Naive thymus-derived CD4-positive, alpha-beta T cell (primary cell): Measurements from ENCODE around the gene ANKRD13D. TPM values are rescaled to one million over a fixed set of nuclear protein-coding genes. Genes with fewer than 3 reads are reported as not detected.

ENCODE experiments used
- ATAC-seq: fragments of 150-1000 bp; cut with Tn5 transposase; 2 replicates; pipeline ENCODE4 v1.10.0; 2021; ENCODE audit warnings: mild to moderate bottlenecking, moderate library complexity
- CTCF ChIA-PET: fragments of 350-600 bp; sonication (Branson Sonifier 250); formaldehyde crosslinking; loops from one replicate; lab custom pipeline; 2021; ENCODE audit warnings: antibody characterized with exemption; lab: Charles Lee
- POLR2A ChIA-PET: fragments of 350-600 bp; sonication (Branson Sonifier 250); formaldehyde crosslinking; loops from one replicate; lab custom pipeline; 2021; ENCODE audit warnings: antibody characterized with exemption, inconsistent platforms; lab: Charles Lee
- DNase-seq, 9 donors: peaks; one replicate each; pipeline versions ENCODE4 v3.0.0 to v3.0.0-alpha.2; 2020 to 2022; ENCODE audit warnings: mixed read lengths in 1 of 9
- H3K27ac ChIP-seq: one replicate; pipeline ENCODE4 v1.7.0; 2013; ENCODE audit warnings: mild to moderate bottlenecking, low read depth, low read length, moderate library complexity
- H3K27me3 ChIP-seq, 2 donors: one replicate each; pipeline ENCODE4 v1.7.0; 2013; ENCODE audit warnings: low read length in 2 of 2, mild to moderate bottlenecking in 2 of 2, moderate library complexity in 2 of 2; ENCODE audit not compliant: control insufficient read depth in 2 of 2, insufficient read depth in 2 of 2
- H3K36me3 ChIP-seq, 3 experiments: 1 replicate in 2 of 3; 2 replicates in 1 of 3; pipeline ENCODE4 v1.7.0; 2013; ENCODE audit warnings: low read length in 3 of 3, mild to moderate bottlenecking in 3 of 3, moderate library complexity in 1 of 3; ENCODE audit not compliant: insufficient read depth in 3 of 3, control insufficient read depth in 2 of 3
- H3K4me1 ChIP-seq, 2 donors: one replicate each; pipeline ENCODE4 v1.7.0; 2013; ENCODE audit warnings: low read length in 2 of 2, mild to moderate bottlenecking in 2 of 2, moderate library complexity in 1 of 2; ENCODE audit not compliant: control insufficient read depth in 2 of 2, insufficient read depth in 2 of 2
- H3K4me3 ChIP-seq: 2 replicates; pipeline ENCODE4 v1.7.0; 2013; ENCODE audit warnings: mild to moderate bottlenecking, low read length
- H3K9me3 ChIP-seq, 3 experiments: 1 replicate in 2 of 3; 2 replicates in 1 of 3; pipeline ENCODE4 v1.7.0; 2013; ENCODE audit warnings: low read length in 3 of 3; ENCODE audit not compliant: control insufficient read depth in 2 of 3
- H3K27ac Mint-ChIP-seq, 9 donors: one replicate each; pipeline ENCODE4 v1.8.0; 2020 to 2022; ENCODE audit warnings: mixed read lengths in 9 of 9, mild to moderate bottlenecking in 8 of 9, moderate library complexity in 5 of 9, inconsistent platforms in 2 of 9
- H3K27me3 Mint-ChIP-seq, 5 donors: one replicate each; pipeline ENCODE4 v1.8.0; 2021 to 2022; ENCODE audit warnings: mixed read lengths in 5 of 5, mild to moderate bottlenecking in 1 of 5
- H3K36me3 Mint-ChIP-seq, 5 donors: one replicate each; pipeline ENCODE4 v1.8.0; 2020 to 2022; ENCODE audit warnings: mixed read lengths in 5 of 5, mild to moderate bottlenecking in 3 of 5, inconsistent platforms in 1 of 5
- H3K4me1 Mint-ChIP-seq, 7 donors: one replicate each; pipeline ENCODE4 v1.8.0; 2020 to 2022; ENCODE audit warnings: mixed read lengths in 7 of 7, mild to moderate bottlenecking in 3 of 7, inconsistent platforms in 1 of 7
- H3K4me3 Mint-ChIP-seq, 10 donors: one replicate each; pipeline ENCODE4 v1.8.0; 2020 to 2022; ENCODE audit warnings: mild to moderate bottlenecking in 10 of 10, mixed read lengths in 10 of 10, moderate library complexity in 6 of 10, inconsistent platforms in 2 of 10
- H3K9me3 Mint-ChIP-seq, 11 donors: one replicate each; pipeline ENCODE4 v1.8.0; 2020 to 2022; ENCODE audit warnings: mixed read lengths in 11 of 11, mild to moderate bottlenecking in 4 of 11, inconsistent platforms in 1 of 11, moderate library complexity in 1 of 11
- intact Hi-C, 2 donors: fragments of 100-400 bp; cut with micrococcal nuclease; formaldehyde crosslinking; loops; one replicate each; pipeline ENCODE4 v1.15.1; 2023
- polyA plus RNA-seq, 2 donors: library from polyadenylated mRNA; unstranded; fragments of 300-500 nt; fragmentation: Illumina TruSeq; gene quantifications; one replicate each; pipeline ENCODE4 v1.2.3, GENCODE V29; 2021
- total RNA-seq, 6 experiments: library from RNA in 5 of 6; stranded (reverse) in 5 of 6; gene quantifications; 1 replicate in 5 of 6; 2 replicates in 1 of 6; pipeline ENCODE4 v1.2.3 and lab custom pipeline; 2021 to 2026

The ANKRD13D gene
- total RNA-seq (100 to 1,000 TPM; 161 to 286 (median 191) TPM), polyA plus RNA-seq (10 to 100 TPM in 1 of 2 donors, 1 to 10 TPM in 1; 6.3 to 19.5 TPM), total RNA-seq (lab: John Stamatoyannopoulos, UW) (127 reads per million, percentile 88 among the genes with 10 or more reads in this experiment)

DNA sequence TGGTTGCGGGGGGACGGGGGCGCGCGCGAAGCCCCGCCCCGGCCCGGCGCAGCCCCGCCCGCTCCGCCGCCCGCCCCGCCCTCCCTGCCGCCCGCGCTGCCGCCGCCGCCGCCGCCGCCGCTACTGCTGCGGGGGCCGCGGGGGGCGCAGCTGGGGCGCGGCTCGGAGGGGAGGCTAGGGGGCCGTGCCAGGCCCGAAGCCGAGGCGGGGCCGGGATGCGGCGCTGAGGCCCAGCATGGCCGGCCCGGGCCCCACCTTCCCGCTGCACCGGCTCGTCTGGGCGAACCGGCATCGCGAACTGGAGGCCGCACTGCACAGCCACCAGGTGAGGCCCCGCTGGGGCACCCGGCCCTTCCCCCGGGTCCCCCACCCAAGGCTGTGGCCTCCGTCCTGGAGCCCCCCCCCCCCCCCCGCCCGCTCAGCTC lies at the start of gene ANKRD13D:
Gene ANKRD13D (plus strand): TSS at position 78 of the 425 bp plus-strand sequence. CDS start 158 bp downstream, at position 236.
- H3K36me3 ChIP-seq, result peaks cover 2 to 48% (median 4%) of the 10 kb centered on the region in 3 experiments
- H3K27ac ChIP-seq, result peak within 1 kb of the TSS; percentile 81
- intact Hi-C loops, result loop anchor here (1.0 to 5.0 kb wide), 4 partner anchors 14 to 220 kb away; partner anchors contain the start of genes CDK2AP2 (in 1 of the 2), GRK2 (in 1 of the 2), POLD4 (in 1 of the 2) and SSH3 (in 1 of the 2)
- Mint-ChIP-seq H3K27me3 (peaks cover 0 to 2% (median 0%) of the 10 kb centered on the region in 5 donors), H3K9me3 (peaks cover 0 to 4% (median 0%) of the 10 kb centered on the region in 11 donors), H3K4me1 (peaks cover 29 to 72% (median 58%) of the 10 kb centered on the region in 7 donors), H3K36me3 (peaks cover 0 to 40% (median 20%) of the 10 kb centered on the region in 5 donors), H3K4me3 (peak within 1 kb of the TSS; percentile 83 to 98 (median 91)), H3K27ac (peak within 1 kb of the TSS; percentile 95 to 99 (median 97))
- DNase-seq, result peak in 1 of 9 donors; percentile 45
- CTCF ChIA-PET, result interaction anchor here (0.9 to 3.9 kb wide), 7 partner anchors 13 to 57 kb away, joined by 3 to 24 read pairs (median 7); no protein-coding TSS in a partner anchor
- ATAC-seq, result peak; percentile 65
- H3K4me3 ChIP-seq, result peak within 1 kb of the TSS; percentile 95
- peaks cover 54 to 60% of the 10 kb centered on the region in 2 donors for H3K4me1 ChIP-seq
- H3K27me3 ChIP-seq, result no peaks in the 10 kb centered on the region
- POLR2A ChIA-PET, result interaction anchor here (1.0 to 21.3 kb wide), 11 partner anchors 14 to 112 kb away, joined by 3 to 729 read pairs (median 14); partner anchors contain the start of genes GRK2, POLD4, PPP1CA and SSH3
- no peaks in the 10 kb centered on the region for H3K9me3 ChIP-seq

DNA sequence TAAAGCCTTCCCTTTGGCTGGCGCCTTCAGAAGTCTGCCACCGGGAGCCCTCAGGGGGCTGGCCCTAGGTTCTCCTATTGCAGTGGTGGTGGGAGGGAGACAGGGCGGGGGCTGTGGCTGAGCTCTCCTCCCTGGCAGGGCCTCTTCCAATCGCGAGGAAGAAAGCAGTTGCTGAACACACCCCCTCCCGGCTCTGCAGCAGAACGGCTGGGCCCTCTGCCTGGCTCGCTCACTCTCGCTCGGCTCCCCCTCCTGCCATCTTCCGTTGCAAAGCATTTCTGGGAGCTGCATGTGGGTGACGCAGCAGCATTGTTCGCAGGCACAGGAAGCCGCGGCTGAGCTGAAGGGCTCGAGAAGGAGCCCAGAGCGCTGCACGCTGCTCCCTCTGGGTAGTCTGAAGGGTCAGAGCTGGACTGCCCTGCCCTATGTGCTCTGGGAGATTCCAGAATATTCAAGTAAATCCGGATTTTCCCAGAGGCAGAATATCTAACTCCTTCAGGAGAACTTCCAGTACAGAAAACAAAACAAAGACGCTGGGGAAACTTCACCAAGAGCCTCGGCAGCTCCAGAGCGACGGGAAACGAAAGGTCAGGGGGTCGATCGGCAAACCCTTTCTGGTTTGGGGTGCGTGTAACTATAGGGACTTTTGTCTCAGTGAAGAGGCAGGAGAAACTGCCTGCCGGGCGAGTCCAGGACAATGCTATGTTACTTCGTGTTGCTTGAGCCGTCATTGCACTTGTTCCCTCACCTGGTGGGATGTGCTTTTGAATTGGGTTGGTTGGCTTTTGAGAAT lies 49.1 kb upstream of the ANKRD13D start:
- intact Hi-C loops, result loop anchor here (1.0 to 5.0 kb wide), 13 partner anchors 9 to 565 kb away; partner anchors contain the start of genes CDK2AP2 (in 2 of the 2), KDM2A (in 2 of the 2), PC (in 2 of the 2) and AIP (in 1 of the 2)
- ATAC-seq (peak; percentile 94), DNase-seq (peak; percentile 81 to 99 (median 98))
- ChIA-PET CTCF (interaction anchor here (0.6 to 2.6 kb wide), 10 partner anchors 13 to 390 kb away, joined by 3 to 23 read pairs (median 4); partner anchors contain the start of genes KDM2A and NUDT8), POLR2A (interaction anchor here (0.6 to 3.7 kb wide), 43 partner anchors 8 to 1380 kb away, joined by 3 to 40 read pairs (median 5); partner anchors contain the start of genes ANKRD13D, CCDC85B, GRK2 and GSTP1)
- Histone ChIP-seq H3K9me3 (no peaks in the 10 kb centered on the region), H3K27me3 (no peaks in the 10 kb centered on the region), H3K4me1 (peaks cover 24 to 41% of the 10 kb centered on the region in 2 donors), H3K27ac (peak overlapping the region; percentile 97), H3K36me3 (peaks cover 18 to 30% (median 18%) of the 10 kb centered on the region in 3 experiments), H3K4me3 (peak overlapping the region; percentile 89)
- Mint-ChIP-seq H3K4me1 (peaks cover 47 to 62% (median 61%) of the 10 kb centered on the region in 7 donors), H3K27ac (peak overlapping the region; percentile 92 to 100 (median 99)), H3K36me3 (peaks cover 6 to 37% (median 31%) of the 10 kb centered on the region in 5 donors), H3K27me3 (no peaks in the 10 kb centered on the region), H3K4me3 (peak overlapping the region; percentile 93 to 100 (median 98)), H3K9me3 (peaks cover 0 to 10% (median 0%) of the 10 kb centered on the region in 11 donors)

DNA sequence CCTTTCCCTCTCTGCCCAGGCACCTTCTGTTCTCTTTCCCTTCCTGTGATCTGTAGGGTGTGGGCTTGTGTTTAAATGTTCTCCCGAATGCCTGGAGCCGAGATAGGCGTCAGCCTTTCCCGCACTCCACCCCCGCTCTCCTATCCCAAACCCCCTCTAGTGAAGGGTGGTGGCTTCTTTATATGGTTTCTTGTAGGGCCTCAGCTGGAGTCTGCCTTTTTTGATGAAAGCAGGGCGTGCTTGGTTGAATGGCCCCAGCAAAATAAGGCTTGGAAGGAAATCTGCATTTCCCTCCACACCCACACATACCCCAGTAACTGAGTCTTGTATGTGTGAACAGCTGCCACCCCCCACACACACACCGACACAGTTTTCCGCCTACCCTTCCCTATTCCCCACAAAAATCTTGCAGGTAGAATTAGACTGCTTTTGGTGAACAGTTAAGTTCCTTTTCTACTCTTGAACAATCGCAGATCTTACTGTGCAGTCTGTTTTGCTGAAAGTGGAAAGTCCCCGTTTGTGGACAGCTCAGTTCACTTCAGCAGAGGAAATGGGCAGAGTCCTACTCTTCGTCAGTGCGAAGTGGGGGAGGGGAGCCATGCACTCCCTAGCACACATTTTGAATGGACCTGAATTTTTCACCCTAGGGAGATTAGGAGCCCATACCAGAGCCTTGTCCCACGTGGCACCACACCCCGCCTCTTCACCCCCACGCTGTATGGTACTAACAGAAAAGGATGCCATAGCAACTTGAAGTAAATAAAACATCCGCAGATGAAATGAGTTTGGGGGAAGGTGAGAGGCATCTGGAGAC lies 48.3 kb upstream of the ANKRD13D start:
- Histone ChIP-seq H3K9me3 (no peaks in the 10 kb centered on the region), H3K27ac (peak overlapping the region; percentile 97), H3K4me1 (peaks cover 24 to 41% of the 10 kb centered on the region in 2 donors), H3K4me3 (peak overlapping the region; percentile 89), H3K36me3 (peaks cover 26 to 38% (median 26%) of the 10 kb centered on the region in 3 experiments), H3K27me3 (no peaks in the 10 kb centered on the region)
- ChIA-PET CTCF (interaction anchor here (0.7 to 2.6 kb wide), 6 partner anchors 13 to 389 kb away, joined by 3 to 23 read pairs (median 4); partner anchors contain the start of gene NUDT8), POLR2A (interaction anchor here (0.6 to 3.7 kb wide), 41 partner anchors 8 to 1743 kb away, joined by 3 to 40 read pairs (median 5); partner anchors contain the start of genes ANKRD13D, GRK2, GSTP1 and KDM2A)
- H3K27ac Mint-ChIP-seq, result peak overlapping the region; percentile 92 to 100 (median 99)
- peaks cover 51 to 67% (median 62%) of the 10 kb centered on the region in 7 donors for H3K4me1 Mint-ChIP-seq
- peaks cover 0 to 10% (median 0%) of the 10 kb centered on the region in 11 donors for H3K9me3 Mint-ChIP-seq
- ATAC-seq (peak; percentile 64), DNase-seq (peak; percentile 57 to 92 (median 82))
- peaks cover 12 to 43% (median 39%) of the 10 kb centered on the region in 5 donors for H3K36me3 Mint-ChIP-seq
- H3K4me3 Mint-ChIP-seq, result peak overlapping the region; percentile 93 to 100 (median 98)
- intact Hi-C loops, result loop anchor here (1.0 to 5.0 kb wide), 9 partner anchors 12 to 282 kb away; partner anchors contain the start of genes CDK2AP2 (in 1 of the 2), KDM2A (in 1 of the 2), PC (in 1 of the 2) and PITPNM1 (in 1 of the 2)
- H3K27me3 Mint-ChIP-seq, result no peaks in the 10 kb centered on the region

DNA sequence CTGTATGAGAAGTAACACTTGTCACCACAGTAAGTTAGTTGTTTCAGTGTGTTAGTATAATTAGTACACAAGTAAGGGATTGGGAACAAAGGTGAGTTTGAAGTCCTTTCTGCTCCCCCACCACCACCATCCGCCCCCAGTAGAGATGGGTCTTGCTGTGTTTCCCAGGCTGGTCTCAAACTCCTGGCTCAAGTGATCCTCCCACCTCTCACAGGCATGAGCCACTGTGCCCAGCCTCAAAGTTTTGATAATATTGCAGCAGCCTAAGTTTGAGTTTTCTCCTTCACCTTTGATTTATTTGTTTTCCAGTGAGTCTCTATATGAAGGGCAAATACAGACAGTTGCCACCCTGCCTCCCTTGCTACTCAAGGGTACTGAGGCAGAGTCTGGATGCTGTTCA lies 46.6 kb upstream of the ANKRD13D start:
- DNase-seq (no peak), ATAC-seq (no peak)
- CTCF ChIA-PET, result interaction anchor here (1.4 kb wide), 1 partner anchor 11 kb away, joined by 3 read pairs; no protein-coding TSS in a partner anchor
- Mint-ChIP-seq H3K27ac (peak overlapping the region; percentile 73 to 100 (median 99)), H3K27me3 (no peaks in the 10 kb centered on the region), H3K4me1 (peaks cover 51 to 77% (median 64%) of the 10 kb centered on the region in 7 donors), H3K4me3 (peak overlapping the region; percentile 93 to 100 (median 98)), H3K36me3 (peaks cover 21 to 54% (median 44%) of the 10 kb centered on the region in 5 donors), H3K9me3 (peaks cover 0 to 10% (median 0%) of the 10 kb centered on the region in 11 donors)
- Histone ChIP-seq H3K4me1 (peaks cover 24 to 41% of the 10 kb centered on the region in 2 donors), H3K4me3 (no peak overlapping the region), H3K9me3 (no peaks in the 10 kb centered on the region), H3K36me3 (peaks cover 35 to 54% (median 37%) of the 10 kb centered on the region in 3 experiments), H3K27ac (peak overlapping the region; percentile 97), H3K27me3 (no peaks in the 10 kb centered on the region)
- intact Hi-C loops, result loop anchor here (5.0 kb wide), 3 partner anchors 140 to 265 kb away; partner anchors contain the start of genes CDK2AP2 (in 1 of the 2) and PITPNM1 (in 1 of the 2)
- POLR2A ChIA-PET, result interaction anchor here (1.4 kb wide), 1 partner anchor 24 kb away, joined by 3 read pairs; no protein-coding TSS in a partner anchor

DNA sequence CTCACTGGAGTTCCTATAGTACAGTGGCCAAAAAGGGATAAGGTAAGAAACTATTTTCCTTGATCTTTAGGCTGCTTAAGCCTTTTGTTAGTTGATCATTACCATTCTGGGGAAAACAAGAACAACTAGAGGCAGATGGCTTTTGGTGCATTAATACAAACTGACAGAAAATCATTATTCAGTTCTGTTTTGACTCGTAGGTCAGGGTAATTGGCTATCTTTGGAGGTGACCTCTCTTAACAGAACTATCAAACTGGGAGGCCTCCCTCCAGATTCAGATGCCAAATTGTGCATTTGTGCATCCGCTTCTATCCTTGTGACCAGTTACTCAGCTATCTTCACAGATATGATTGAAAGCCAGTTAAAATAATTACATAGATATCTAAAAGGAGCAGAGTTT lies 46.1 kb upstream of the ANKRD13D start:
- peak overlapping the region; percentile 73 to 100 (median 99) for H3K27ac Mint-ChIP-seq
- no peak for ATAC-seq
- Histone ChIP-seq H3K4me3 (no peak overlapping the region), H3K9me3 (no peaks in the 10 kb centered on the region), H3K27ac (peak overlapping the region; percentile 97), H3K4me1 (peaks cover 24 to 41% of the 10 kb centered on the region in 2 donors), H3K27me3 (no peaks in the 10 kb centered on the region), H3K36me3 (peaks cover 40 to 59% (median 42%) of the 10 kb centered on the region in 3 experiments)
- ChIA-PET POLR2A (interaction anchor here (0.7 to 1.4 kb wide), 4 partner anchors 10 to 155 kb away, joined by 3 read pairs; no protein-coding TSS in a partner anchor), CTCF (interaction anchor here (1.4 kb wide), 1 partner anchor 10 kb away, joined by 3 read pairs; no protein-coding TSS in a partner anchor)
- no peak for DNase-seq
- peaks cover 49 to 78% (median 64%) of the 10 kb centered on the region in 7 donors for H3K4me1 Mint-ChIP-seq
- peaks cover 21 to 57% (median 48%) of the 10 kb centered on the region in 5 donors for H3K36me3 Mint-ChIP-seq
- peaks cover 0 to 10% (median 0%) of the 10 kb centered on the region in 11 donors for H3K9me3 Mint-ChIP-seq
- intact Hi-C loops, result loop anchor here (5.0 kb wide), 3 partner anchors 141 to 264 kb away; partner anchors contain the start of genes CDK2AP2 (in 1 of the 2) and PITPNM1 (in 1 of the 2)
- H3K27me3 Mint-ChIP-seq, result no peaks in the 10 kb centered on the region
- H3K4me3 Mint-ChIP-seq, result peak overlapping the region; percentile 93 to 100 (median 98)
